OCI-LY7 (cell line): Measurements from ENCODE around the gene PDYN.

Experiments
- CTCF ChIP-seq: fragments of 200-600 bp; sonication (generic); conservative IDR thresholded peaks from 2 replicates; pipeline ENCODE4 v1.5.1; 2014; ENCODE audit warnings: mild to moderate bottlenecking, antibody characterized with exemption, low read length, moderate library complexity, mixed read lengths
- EZH2phosphoT487 ChIP-seq: fragments of 200-600 bp; sonication (generic); IDR thresholded peaks from 2 replicates; pipeline ENCODE4 v1.6.1; 2018; ENCODE audit warnings: low read depth, borderline replicate concordance, mild to moderate bottlenecking, mixed run types, antibody characterized with exemption, low read length, moderate library complexity, mixed read lengths

GRCh38 chr20:1934156-1934555, 59.7 kb downstream of the PDYN start:
- TF ChIP-seq CTCF (no peak), EZH2phosphoT487 (no peak)
